Panc1 (cell line): ENCODE measurements around the gene CTLA4. TPM values are rescaled to one million over a fixed set of nuclear protein-coding genes. Genes with fewer than 3 reads are reported as not detected.

Experiments
- ATAC-seq: fragments of 200-7000 bp; cut with Tn5 transposase; 2 replicates; pipeline ENCODE4 v1.9.1; 2020; ENCODE audit warnings: mild to moderate bottlenecking, moderate library complexity
- BruUV-seq: library from RNA; stranded (reverse); fragments of 400-500 nt; replicated peaks from 2 replicates; lab custom pipeline; 2021; lab: Mats Ljungman, UMichigan
- CTCF ChIA-PET: fragments of 300-600 bp; sonication (Branson Sonifier 250); formaldehyde crosslinking; loops from one replicate; lab custom pipeline; 2022; ENCODE audit warnings: antibody characterized with exemption; lab: Charles Lee
- POLR2A ChIA-PET: fragments of 300-600 bp; sonication (Branson Sonifier 250); formaldehyde crosslinking; loops from one replicate; lab custom pipeline; 2022; ENCODE audit warnings: antibody characterized with exemption; lab: Charles Lee
- DNase-seq: peaks from one replicate; pipeline ENCODE4 v3.0.0-alpha.2; 2010; ENCODE audit warnings: low read depth, low spot score
- H3K27ac ChIP-seq: 2 replicates; pipeline ENCODE4 v1.5.1; 2011; ENCODE audit warnings: mild to moderate bottlenecking, low read length, inconsistent platforms
- H3K27me3 ChIP-seq: fragments of 200-500 bp; sonication (Bioruptor generic); 2 replicates; pipeline ENCODE4 v1.6.0; 2014; ENCODE audit warnings: low read length, inconsistent platforms; ENCODE audit not compliant: control insufficient read depth, insufficient read depth
- H3K36me3 ChIP-seq: fragments of 200-500 bp; sonication (Bioruptor generic); 2 replicates; pipeline ENCODE4 v1.5.1; 2014; ENCODE audit warnings: inconsistent platforms, mild to moderate bottlenecking, low read length, moderate library complexity; ENCODE audit not compliant: control insufficient read depth, insufficient read depth
- H3K4me1 ChIP-seq: 2 replicates; pipeline ENCODE4 v1.5.1; 2011; ENCODE audit warnings: inconsistent platforms, mild to moderate bottlenecking, low read length, moderate library complexity; ENCODE audit not compliant: control insufficient read depth, insufficient read depth
- H3K4me3 ChIP-seq, 2 experiments: 2 replicates each; pipeline ENCODE4 v1.5.1; 2011 to 2012; ENCODE audit warnings: low read depth in 2 of 2, low read length in 2 of 2, mild to moderate bottlenecking in 2 of 2, inconsistent platforms in 1 of 2, moderate library complexity in 1 of 2
- H3K9me3 ChIP-seq: fragments of 200-500 bp; sonication (Bioruptor generic); 2 replicates; pipeline ENCODE4 v1.5.1; 2014; ENCODE audit warnings: low read depth, mild to moderate bottlenecking, inconsistent platforms, low read length, moderate library complexity; ENCODE audit not compliant: control insufficient read depth, insufficient read depth
- CTCF ChIP-seq: fragments of 450-650 bp; IDR thresholded peaks from 2 replicates; pipeline ENCODE4 v1.5.1; 2017; ENCODE audit warnings: mild to moderate bottlenecking
- POLR2AphosphoS5 ChIP-seq: IDR thresholded peaks from 2 replicates; pipeline ENCODE4 v1.6.1; 2012; ENCODE audit warnings: mild to moderate bottlenecking, low read depth, low read length, moderate library complexity
- REST ChIP-seq, 2 experiments: IDR thresholded peaks; 2 replicates each; pipeline ENCODE4 v1.6.1; 2011 to 2012; ENCODE audit warnings: low read depth in 2 of 2, control low read depth in 1 of 2, low read length in 1 of 2, mild to moderate bottlenecking in 1 of 2, moderate library complexity in 1 of 2; ENCODE audit not compliant: insufficient read depth in 1 of 2
- SIN3A ChIP-seq: IDR thresholded peaks from 2 replicates; pipeline ENCODE4 v1.6.1; 2012; ENCODE audit warnings: low read depth, mild to moderate bottlenecking, low read length, moderate library complexity, borderline replicate concordance; ENCODE audit not compliant: insufficient read depth
- TCF7L2 ChIP-seq: IDR thresholded peaks from 2 replicates; pipeline ENCODE4 v1.6.1; 2011; ENCODE audit warnings: mild to moderate bottlenecking, low read depth, low read length, inconsistent platforms
- in situ Hi-C: cut with HindIII; loops from 2 replicates; pipeline ENCODE4 v1.10.0; 2016; ENCODE audit warnings: low sequenced_read_pairs, low pct_unique_long_range_greater_than_20kb
- intact Hi-C: fragments of 100-400 bp; cut with micrococcal nuclease; formaldehyde crosslinking; loops from one replicate; pipeline ENCODE4 v1.10.0; 2022; ENCODE audit not compliant: unreplicated experiment
- total RNA-seq: library from RNA; stranded (reverse); gene quantifications from one replicate; pipeline ENCODE4 v1.2.1, GENCODE V29; 2021; ENCODE audit not compliant: unreplicated experiment

The CTLA4 gene
- total RNA-seq, 1 experiment from 2014 or later: 0.08 TPM

GRCh38 chr2:203840655-203841205, 26.8 kb upstream of the CTLA4 start:
- no peaks in the 10 kb centered on the region for H3K4me1 ChIP-seq
- H3K4me3 ChIP-seq: no peak overlapping the region
- intact Hi-C loops (no loop called here), in situ Hi-C loops (no loop called here)
- DNase-seq (no peak), ATAC-seq (no peak)
- no peaks in the 10 kb centered on the region for H3K36me3 ChIP-seq
- ChIA-PET POLR2A (no interaction called here), CTCF (no interaction called here)
- no peaks in the 10 kb centered on the region for H3K9me3 ChIP-seq
- peaks cover 21% of the 10 kb centered on the region for H3K27me3 ChIP-seq
- H3K27ac ChIP-seq: no peak overlapping the region
- TF ChIP-seq REST (IDR thresholded peaks at IDR 0.05; ENCODE audit: insufficient read depth in 1 of 2, low read depth in 2 of 2, low read length in 1 of 2): no peak
- TF ChIP-seq POLR2AphosphoS5: no peak
- TF ChIP-seq TCF7L2: no peak
- TF ChIP-seq SIN3A: no peak
- TF ChIP-seq CTCF: no peak
- no TSS peak for BruUV-seq

GRCh38 chr2:203841654-203842053, 25.9 kb upstream of the CTLA4 start:
- ATAC-seq (no peak), DNase-seq (no peak)
- no TSS peak for BruUV-seq
- Histone ChIP-seq H3K27ac (no peak overlapping the region), H3K27me3 (peaks cover 21% of the 10 kb centered on the region), H3K4me1 (no peaks in the 10 kb centered on the region), H3K4me3 (no peak overlapping the region), H3K36me3 (no peaks in the 10 kb centered on the region), H3K9me3 (no peaks in the 10 kb centered on the region)
- in situ Hi-C loops (no loop called here), intact Hi-C loops (no loop called here)
- ChIA-PET CTCF (no interaction called here), POLR2A (no interaction called here)
- TF ChIP-seq POLR2AphosphoS5 (no peak), REST (IDR thresholded peaks at IDR 0.05; ENCODE audit: insufficient read depth in 1 of 2, low read depth in 2 of 2, low read length in 1 of 2) (no peak), TCF7L2 (no peak), SIN3A (no peak), CTCF (no peak)
